GM12878 (cell line): Measurements from ENCODE around the gene CREBRF. TPM values are rescaled to one million over a fixed set of nuclear protein-coding genes. Genes with fewer than 3 reads are reported as not detected.

ENCODE experiments used
- ATAC-seq: fragments of 200-7000 bp; cut with Tn5 transposase; 3 replicates; pipeline ENCODE4 v1.9.1; 2020; ENCODE audit warnings: mild to moderate bottlenecking, moderate library complexity
- BruUV-seq: library from RNA; stranded (reverse); fragments of 400-500 nt; replicated peaks from 2 replicates; lab custom pipeline; 2021; lab: Mats Ljungman, UMichigan
- CTCF ChIA-PET: fragments of 300-600 bp; sonication (Branson Sonifier 250); formaldehyde crosslinking; extraction: SDS; loops from one replicate; lab custom pipeline; 2021; ENCODE audit warnings: inconsistent platforms; lab: Yijun Ruan, JAX
- POLR2A ChIA-PET: fragments of 350-600 bp; formaldehyde crosslinking; extraction: SDS; loops from one replicate; lab custom pipeline; 2021; ENCODE audit warnings: inconsistent platforms; lab: Charles Lee
- RAD21 ChIA-PET: fragments of 300-600 bp; sonication (Branson Sonifier 250); formaldehyde crosslinking; loops from one replicate; lab custom pipeline; 2023; ENCODE audit warnings: antibody characterized with exemption; ENCODE audit not compliant: unreplicated experiment; lab: Charles Lee
- SMC1A ChIA-PET: fragments of 300-600 bp; sonication (Branson Sonifier 250); formaldehyde crosslinking; loops from one replicate; lab custom pipeline; 2023; ENCODE audit not compliant: unreplicated experiment, uncharacterized antibody; lab: Charles Lee
- DNase-seq: peaks from one replicate; pipeline ENCODE4 v3.0.0-alpha.2; 2011; ENCODE audit warnings: low read depth, low spot score
- FAIRE-seq: peaks from 3 replicates; lab custom pipeline; 2011; peaks lifted over from hg19 to GRCh38; lab: Jason Lieb, UNC
- H2AFZ ChIP-seq: 2 replicates; pipeline ENCODE4 v1.6.0; 2011; ENCODE audit warnings: low read depth, low read length, control low read depth; ENCODE audit not compliant: control insufficient read depth
- H3K27ac ChIP-seq: 2 replicates; pipeline ENCODE4 v1.5.1; 2011; ENCODE audit warnings: control low read depth; ENCODE audit not compliant: control insufficient read depth, insufficient read depth
- H3K27me3 ChIP-seq, 2 experiments: replicated peaks in 1 of 2; 2 replicates each; pipeline versions ENCODE4 v1.6.0 to v1.6.1; 2011; ENCODE audit warnings: low read length in 1 of 2; ENCODE audit not compliant: control insufficient read depth in 2 of 2, insufficient read depth in 2 of 2
- H3K36me3 ChIP-seq, 2 experiments: 2 replicates each; pipeline ENCODE4 v1.5.1; 2011; ENCODE audit warnings: low read length in 1 of 2; ENCODE audit not compliant: control insufficient read depth in 2 of 2, insufficient read depth in 2 of 2
- H3K4me1 ChIP-seq: 2 replicates; pipeline ENCODE4 v1.6.1; 2011; ENCODE audit warnings: mild to moderate bottlenecking, low read length, moderate library complexity, mixed read lengths; ENCODE audit not compliant: control insufficient read depth, insufficient read depth
- H3K4me2 ChIP-seq: 2 replicates; pipeline ENCODE4 v1.6.0; 2011; ENCODE audit warnings: control low read depth; ENCODE audit not compliant: control insufficient read depth, insufficient read depth
- H3K4me3 ChIP-seq: fragments of 200-600 bp; sonication (generic); 2 replicates; pipeline ENCODE4 v1.5.1; 2016
- H3K79me2 ChIP-seq: 2 replicates; pipeline ENCODE4 v1.6.0; 2011; ENCODE audit warnings: low read length; ENCODE audit not compliant: control insufficient read depth, insufficient read depth
- H3K9ac ChIP-seq: 2 replicates; pipeline ENCODE4 v1.8.0; 2011; ENCODE audit warnings: low read length, control low read depth, mixed read lengths; ENCODE audit not compliant: control insufficient read depth, insufficient read depth
- H3K9me3 ChIP-seq: replicated peaks from 3 replicates; pipeline ENCODE4 v1.5.1; 2011; ENCODE audit warnings: mild to moderate bottlenecking, low read length; ENCODE audit not compliant: control insufficient read depth, insufficient read depth
- H4K20me1 ChIP-seq: 2 replicates; pipeline ENCODE4 v1.6.0; 2011; ENCODE audit not compliant: control insufficient read depth, insufficient read depth
- CHD1 ChIP-seq: IDR thresholded peaks from 2 replicates; pipeline ENCODE4 v1.6.1; 2012; ENCODE audit warnings: low read depth, low read length, improper control_type of control experiment
- FOXK2 ChIP-seq: fragments of 450-650 bp; IDR thresholded peaks from 2 replicates; pipeline ENCODE4 v1.6.1; 2017; ENCODE audit warnings: mild to moderate bottlenecking, moderate library complexity
- NFIC ChIP-seq: IDR thresholded peaks from 2 replicates; pipeline ENCODE4 v1.6.1; 2012; ENCODE audit warnings: low read depth, mild to moderate bottlenecking, inconsistent platforms, low read length, moderate library complexity
- SIX5 ChIP-seq: IDR thresholded peaks from 2 replicates; pipeline ENCODE4 v1.6.1; 2011; ENCODE audit warnings: mild to moderate bottlenecking, low read depth, low read length, moderate library complexity; ENCODE audit not compliant: severe bottlenecking
- SMC3 ChIP-seq: IDR thresholded peaks from 2 replicates; pipeline ENCODE4 v1.6.1; 2011; ENCODE audit warnings: low read length, improper control_type of control experiment, borderline replicate concordance
- ZNF622 ChIP-seq: fragments of 450-650 bp; IDR thresholded peaks from 2 replicates; pipeline ENCODE4 v1.6.1; 2017; ENCODE audit warnings: mild to moderate bottlenecking, inconsistent platforms
- WGBS: methylation state at CpG from one replicate; pipeline ENCODE4 v1.1.6; 2016; ENCODE audit warnings: low lambda C conversion rate; ENCODE audit not compliant: insufficient replicate concordance, insufficient coverage; ENCODE audit errors: missing lambda C conversion rate; 5-methylcytosine and 5-hydroxymethylcytosine counted together
- in situ Hi-C: fragments of 300-500 bp; cut with MboI; formaldehyde crosslinking; loops from 9 replicates; pipeline ENCODE4 v1.14.3; 2018; ENCODE audit warnings: mixed read lengths
- intact Hi-C: fragments of 100-400 bp; cut with micrococcal nuclease; formaldehyde crosslinking; loops from one replicate; pipeline ENCODE4 v1.14.2; 2022; ENCODE audit not compliant: unreplicated experiment
- polyA plus RNA-seq, 11 experiments: library from polyadenylated mRNA; depleted of rRNA in 4 of 11; unstranded in 6 of 11; stranded (reverse) in 5 of 11; fragments of >200 nt; fragmentation: Nextera tagmentation in 4 of 11; fragmentation: Illumina TruSeq in 1 of 11; extraction: Ambion mirVana in 4 of 11; extraction: Trizol in 1 of 11; gene quantifications; 1 replicate in 1 of 11; 2 replicates in 10 of 11; pipeline versions ENCODE4 v1.2.1 to v1.2.3, GENCODE V29; 2011 to 2016; ENCODE audit warnings: inconsistent platforms in 2 of 11, missing spikeins in 2 of 11, low read depth in 1 of 11
- total RNA-seq, 4 experiments: library from RNA; depleted of rRNA in 3 of 4; stranded (reverse); fragments of >200 nt in 3 of 4; fragmentation: Illumina TruSeq in 1 of 4; extraction: Trizol in 1 of 4; gene quantifications; 2 replicates each; pipeline versions ENCODE4 v1.2.1 to v1.2.3, GENCODE V29; 2013 to 2021
- TF ChIP-seq, protein P1 (sequence below): IDR thresholded peaks from 2 replicates; pipeline ENCODE4 v1.6.1; 2011; ENCODE audit warnings: borderline replicate concordance, low read depth, mild to moderate bottlenecking, moderate library complexity, mixed read lengths, low read length; ENCODE audit not compliant: insufficient read depth; ENCODE audit errors: extremely low read length
- TF ChIP-seq, protein P2 (sequence below): fragments of 450-650 bp; IDR thresholded peaks from 2 replicates; pipeline ENCODE4 v1.6.1; 2018; ENCODE audit warnings: mild to moderate bottlenecking, low read depth, moderate library complexity; ENCODE audit not compliant: partially characterized antibody
- TF ChIP-seq, protein P3 (sequence below): IDR thresholded peaks from 2 replicates; pipeline ENCODE4 v1.6.1; 2012; ENCODE audit warnings: low read depth, low read length, improper control_type of control experiment

Gene CREBRF
- total and polyA plus RNA-seq, 10 of the 15 experiments (the other 5 are each of a cell fraction or from before 2014, with no cell fraction given), result 1.2 to 12.7 (median 3.9) TPM

DNA sequence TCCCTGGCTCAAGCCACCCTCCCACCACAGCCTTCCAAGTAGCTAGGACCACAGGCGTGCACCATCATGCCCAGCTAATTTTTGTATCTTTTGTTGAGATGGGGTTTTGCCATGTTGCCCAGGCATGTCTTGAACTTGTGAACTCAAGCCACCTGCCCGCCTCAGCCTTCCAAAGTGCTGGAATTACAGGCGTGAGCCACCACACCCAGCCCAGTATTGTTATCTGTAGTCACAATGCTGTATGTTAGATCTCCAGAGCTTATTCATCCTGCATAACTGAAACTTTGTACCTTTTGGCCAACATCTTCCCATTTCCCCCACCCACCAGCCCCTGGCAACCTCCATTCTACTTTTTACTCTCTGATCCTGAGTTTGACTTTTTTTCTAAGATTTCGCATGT is 37.5 kb downstream of the CREBRF start:
- H2AFZ ChIP-seq, result no peak overlapping the region
- SMC1A ChIA-PET, result no interaction called here
- intact Hi-C loops, result no loop called here
- H3K27ac ChIP-seq, result no peak overlapping the region
- CTCF ChIA-PET, result no interaction called here
- POLR2A ChIA-PET, result no interaction called here
- H3K27me3 ChIP-seq, result no peaks in the 10 kb centered on the region
- H4K20me1 ChIP-seq, result no peaks in the 10 kb centered on the region
- H3K4me1 ChIP-seq, result no peaks in the 10 kb centered on the region
- no peak overlapping the region for H3K4me3 ChIP-seq
- no peak overlapping the region for H3K4me2 ChIP-seq
- TF ChIP-seq SIX5 (no peak), CHD1 (no peak), SMC3 (no peak), NFIC (no peak), ZNF622 (no peak), FOXK2 (no peak)
- TF ChIP-seq, protein P1, sequence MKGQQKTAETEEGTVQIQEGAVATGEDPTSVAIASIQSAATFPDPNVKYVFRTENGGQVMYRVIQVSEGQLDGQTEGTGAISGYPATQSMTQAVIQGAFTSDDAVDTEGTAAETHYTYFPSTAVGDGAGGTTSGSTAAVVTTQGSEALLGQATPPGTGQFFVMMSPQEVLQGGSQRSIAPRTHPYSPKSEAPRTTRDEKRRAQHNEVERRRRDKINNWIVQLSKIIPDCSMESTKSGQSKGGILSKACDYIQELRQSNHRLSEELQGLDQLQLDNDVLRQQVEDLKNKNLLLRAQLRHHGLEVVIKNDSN, result no peak
- TF ChIP-seq, protein P2, sequence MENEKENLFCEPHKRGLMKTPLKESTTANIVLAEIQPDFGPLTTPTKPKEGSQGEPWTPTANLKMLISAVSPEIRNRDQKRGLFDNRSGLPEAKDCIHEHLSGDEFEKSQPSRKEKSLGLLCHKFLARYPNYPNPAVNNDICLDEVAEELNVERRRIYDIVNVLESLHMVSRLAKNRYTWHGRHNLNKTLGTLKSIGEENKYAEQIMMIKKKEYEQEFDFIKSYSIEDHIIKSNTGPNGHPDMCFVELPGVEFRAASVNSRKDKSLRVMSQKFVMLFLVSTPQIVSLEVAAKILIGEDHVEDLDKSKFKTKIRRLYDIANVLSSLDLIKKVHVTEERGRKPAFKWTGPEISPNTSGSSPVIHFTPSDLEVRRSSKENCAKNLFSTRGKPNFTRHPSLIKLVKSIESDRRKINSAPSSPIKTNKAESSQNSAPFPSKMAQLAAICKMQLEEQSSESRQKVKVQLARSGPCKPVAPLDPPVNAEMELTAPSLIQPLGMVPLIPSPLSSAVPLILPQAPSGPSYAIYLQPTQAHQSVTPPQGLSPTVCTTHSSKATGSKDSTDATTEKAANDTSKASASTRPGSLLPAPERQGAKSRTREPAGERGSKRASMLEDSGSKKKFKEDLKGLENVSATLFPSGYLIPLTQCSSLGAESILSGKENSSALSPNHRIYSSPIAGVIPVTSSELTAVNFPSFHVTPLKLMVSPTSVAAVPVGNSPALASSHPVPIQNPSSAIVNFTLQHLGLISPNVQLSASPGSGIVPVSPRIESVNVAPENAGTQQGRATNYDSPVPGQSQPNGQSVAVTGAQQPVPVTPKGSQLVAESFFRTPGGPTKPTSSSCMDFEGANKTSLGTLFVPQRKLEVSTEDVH, result no peak
- TF ChIP-seq, protein P3, sequence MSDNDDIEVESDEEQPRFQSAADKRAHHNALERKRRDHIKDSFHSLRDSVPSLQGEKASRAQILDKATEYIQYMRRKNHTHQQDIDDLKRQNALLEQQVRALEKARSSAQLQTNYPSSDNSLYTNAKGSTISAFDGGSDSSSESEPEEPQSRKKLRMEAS, result no peak
- no peak overlapping the region for H3K9ac ChIP-seq
- DNase-seq (no peak), FAIRE-seq (no peak), ATAC-seq (no peak)
- no peaks in the 10 kb centered on the region for H3K79me2 ChIP-seq
- RAD21 ChIA-PET, result no interaction called here
- 100% methylated on average over 4 of the region's 4 CpGs for WGBS
- no peaks in the 10 kb centered on the region for H3K9me3 ChIP-seq
- no peaks in the 10 kb centered on the region for H3K36me3 ChIP-seq
- in situ Hi-C loops, result no loop called here
- BruUV-seq, result no TSS peak
